ENCODE measurements around the gene SKIC8.

SKIC8 gene

DNA sequence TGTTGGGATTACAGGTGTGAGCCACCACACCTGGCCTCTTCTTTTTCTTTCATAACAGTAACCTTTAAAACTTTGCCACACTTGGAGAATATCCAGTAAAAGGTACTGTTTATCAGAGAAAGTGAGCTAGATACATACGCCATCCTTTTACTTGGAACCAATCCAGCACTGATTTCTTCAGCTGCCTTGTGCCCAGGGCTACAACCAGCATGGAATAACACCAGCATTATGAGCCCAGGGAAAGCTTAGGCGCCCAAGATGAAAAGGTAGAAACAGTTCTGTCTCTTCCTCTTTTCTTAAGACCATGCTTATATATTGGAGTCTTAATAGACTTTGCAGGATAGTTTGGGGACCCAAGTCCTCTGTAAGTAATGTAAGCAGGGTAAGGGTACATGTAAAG, 8.4 kb downstream of the SKIC8 start:
- no peak for DNase-seq

DNA sequence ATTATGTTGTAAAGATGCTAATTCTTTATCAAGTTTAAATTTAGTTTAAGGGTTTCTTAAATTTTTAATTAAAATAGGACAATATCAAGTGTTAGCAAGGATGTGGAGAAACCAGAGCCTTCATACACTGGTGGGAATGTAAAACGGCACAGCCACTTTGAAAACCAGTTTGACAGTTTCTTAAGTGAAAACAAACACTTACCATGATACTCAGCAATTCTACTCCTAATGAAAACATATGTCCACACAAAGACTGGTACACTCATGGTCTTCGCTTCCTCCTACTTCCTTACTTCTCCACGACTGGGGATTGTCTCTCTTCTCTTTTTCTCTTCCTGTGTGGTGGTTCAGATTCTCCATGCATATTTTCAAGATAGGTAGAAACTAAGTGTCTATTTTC, 9.2 kb downstream of the SKIC8 start:
- DNase-seq = no peak

DNA sequence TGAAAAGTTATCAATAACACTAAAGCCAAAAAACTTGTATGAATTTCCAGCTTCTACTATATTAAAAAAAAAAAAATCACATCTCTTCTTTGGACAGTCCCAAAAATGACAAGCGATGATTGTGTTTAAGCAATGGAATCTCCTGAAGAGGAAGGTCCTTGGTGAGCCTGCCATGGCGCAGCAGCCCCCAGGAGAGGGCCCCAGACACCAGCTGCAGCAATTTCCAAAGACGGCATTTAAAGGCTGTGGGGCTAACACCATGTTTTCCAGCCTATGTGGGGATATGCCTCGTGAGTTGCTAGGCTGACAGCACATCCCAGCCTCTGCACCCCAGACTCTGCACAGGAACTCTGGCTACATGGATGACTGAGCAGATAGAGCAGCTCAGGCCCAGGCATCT, 14.7 kb downstream of the SKIC8 start:
- no peak for DNase-seq

DNA sequence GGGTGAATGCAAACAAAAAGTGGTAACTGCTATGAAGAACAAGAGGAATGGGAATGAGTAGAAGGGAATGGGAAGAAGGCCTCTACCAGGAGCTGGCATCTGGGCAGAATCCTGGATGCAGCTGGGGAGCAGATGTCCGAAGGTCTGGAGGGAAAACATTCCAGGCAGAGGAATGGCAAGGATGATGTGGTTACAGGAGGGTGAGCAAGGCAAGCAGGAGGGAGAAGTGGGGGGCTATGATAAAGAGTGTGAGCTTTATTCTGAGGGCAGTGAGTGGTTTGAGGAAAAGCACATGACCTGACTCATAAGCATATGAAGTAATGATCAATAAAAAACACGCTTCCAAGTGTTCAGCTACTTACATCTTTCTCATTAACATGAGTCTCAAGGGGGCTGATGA, 17.1 kb downstream of the SKIC8 start:
- DNase-seq = peak; percentile 67

DNA sequence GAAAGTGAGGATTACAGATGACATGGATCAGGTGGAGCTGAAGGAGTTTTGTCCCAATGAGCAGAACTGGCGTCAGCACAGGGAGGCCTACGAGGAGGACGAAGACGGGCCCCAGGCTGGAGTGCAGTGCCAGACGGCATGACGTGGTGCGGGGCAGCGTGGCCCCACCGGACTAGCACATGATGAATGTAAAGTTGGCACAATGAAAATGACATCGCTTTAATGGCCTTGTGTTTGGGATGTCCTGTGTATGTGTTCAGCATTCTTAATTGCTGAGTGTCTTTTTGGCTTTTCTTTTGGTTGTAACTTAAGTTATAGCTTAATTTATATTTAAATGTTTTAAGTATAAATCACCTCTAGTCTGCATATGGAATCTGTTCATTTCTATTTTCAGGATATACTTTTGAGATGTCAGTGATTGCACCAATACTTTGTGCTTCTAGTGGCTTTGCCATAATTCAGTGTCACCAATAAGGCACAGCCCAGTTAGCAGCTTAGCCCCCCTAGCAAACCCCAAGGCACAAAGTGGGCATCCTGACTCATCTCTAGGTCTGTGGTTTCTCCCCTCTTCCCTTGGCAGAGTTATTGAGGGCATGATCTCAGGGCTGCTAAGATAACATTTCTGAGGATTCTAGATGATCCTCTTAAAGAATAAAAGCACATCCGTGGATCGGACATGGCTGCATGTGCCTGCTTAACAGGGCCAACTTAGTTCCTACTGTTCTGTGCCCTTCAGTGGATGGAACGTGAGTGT, 18.9 kb downstream of the SKIC8 start:
- peak; percentile 51 for DNase-seq

DNA sequence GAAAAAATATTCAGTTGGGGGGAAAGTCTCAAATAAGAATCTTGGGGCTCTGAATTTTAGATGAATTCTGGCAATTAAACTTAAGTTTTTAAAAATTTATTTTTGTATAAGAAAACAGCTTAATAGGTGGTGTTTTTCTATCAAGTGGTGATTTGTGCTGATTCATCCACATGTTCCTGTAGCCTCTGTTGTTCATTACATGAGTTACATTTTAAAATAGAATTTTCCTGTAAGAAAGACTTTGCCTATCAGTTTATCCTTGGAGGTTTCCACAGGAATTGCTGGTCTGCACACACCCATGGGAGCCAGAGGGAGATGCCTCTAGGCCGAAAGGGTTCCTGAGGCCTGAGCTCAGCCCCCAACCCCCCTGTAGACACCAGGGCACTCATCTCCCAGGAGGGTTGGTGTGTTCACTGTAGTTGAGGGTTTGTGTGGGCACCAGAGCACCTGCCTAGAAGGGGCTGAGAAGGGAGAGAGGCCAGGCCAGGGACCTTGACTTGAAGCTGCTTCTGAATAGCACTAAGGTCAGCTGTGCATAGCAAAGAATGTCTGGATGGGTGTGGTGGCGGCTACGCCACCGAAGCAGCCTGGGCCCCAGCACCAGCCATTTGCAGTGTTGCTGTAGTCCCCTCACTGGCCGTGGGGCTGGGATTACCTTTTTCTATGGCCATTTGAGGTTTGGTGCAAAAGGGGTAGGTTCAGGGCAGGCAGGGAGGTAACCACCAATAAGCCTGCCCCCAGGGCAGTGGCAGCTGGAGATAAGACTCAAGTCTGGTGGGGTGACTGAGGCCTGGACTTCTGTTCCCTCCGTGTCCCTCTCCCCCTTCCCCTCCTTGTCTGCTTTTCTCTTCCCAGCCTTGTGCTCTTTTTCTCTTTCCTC, 23.1 kb downstream of the SKIC8 start:
- no peak for DNase-seq

DNA sequence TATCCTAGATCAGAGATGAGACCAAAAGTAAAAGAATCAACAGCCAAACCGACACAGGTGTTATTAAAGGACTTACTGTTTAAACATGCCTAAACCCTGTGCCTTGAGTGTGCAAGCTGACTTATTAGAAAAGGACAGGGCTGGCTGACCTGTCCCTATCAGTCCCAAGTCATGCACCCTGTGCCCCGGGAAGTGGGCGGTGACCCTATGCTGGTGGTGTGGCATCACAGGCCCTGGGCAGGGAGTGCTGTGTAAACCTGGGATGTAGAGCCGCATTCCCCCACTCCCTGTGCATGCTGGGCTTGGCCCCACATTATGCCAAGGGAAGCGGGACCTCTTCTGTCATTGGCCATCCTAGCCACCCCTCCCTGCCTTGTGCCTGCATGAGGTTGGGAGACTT, 24.4 kb downstream of the SKIC8 start:
- no peak for DNase-seq

DNA sequence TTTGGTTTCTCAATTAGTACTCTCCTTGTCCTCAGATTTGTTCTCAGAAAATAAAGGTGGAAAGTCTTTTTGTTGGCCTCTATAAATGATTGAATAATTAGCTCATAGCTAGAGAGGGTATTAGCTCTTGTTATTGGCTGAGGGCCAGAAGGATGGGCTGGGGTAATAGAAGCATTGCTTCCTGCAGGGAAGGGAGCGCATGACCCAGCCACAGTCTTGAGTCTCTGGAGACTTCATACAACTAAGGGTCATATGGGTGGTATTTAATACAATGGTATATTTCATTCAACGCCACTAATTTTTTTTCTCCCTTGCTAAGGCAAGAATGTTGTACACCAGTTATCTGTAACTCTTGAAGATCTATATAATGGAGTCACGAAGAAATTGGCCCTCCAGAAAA, 26.6 kb downstream of the SKIC8 start:
- no peak for DNase-seq

DNA sequence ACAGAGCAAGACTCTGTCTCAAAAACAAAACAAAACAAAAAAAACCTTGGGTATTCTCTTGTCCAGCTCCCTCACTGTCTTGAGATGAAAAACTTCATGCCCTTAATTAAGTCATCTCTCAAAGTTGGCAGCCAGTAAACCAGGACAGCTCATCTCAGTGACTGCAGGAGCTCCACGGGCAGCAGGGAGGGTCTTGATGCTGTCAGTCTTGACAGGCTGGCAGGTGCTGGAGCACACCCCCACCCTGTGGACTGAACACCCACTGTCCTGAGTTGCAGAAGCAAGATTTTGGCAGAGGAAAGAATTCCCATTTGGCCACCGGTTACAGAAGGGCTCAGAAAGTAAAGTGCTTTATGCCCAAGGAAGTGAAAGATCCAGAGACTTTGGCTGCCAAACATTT, 27.1 kb downstream of the SKIC8 start:
- DNase-seq = no peak

DNA sequence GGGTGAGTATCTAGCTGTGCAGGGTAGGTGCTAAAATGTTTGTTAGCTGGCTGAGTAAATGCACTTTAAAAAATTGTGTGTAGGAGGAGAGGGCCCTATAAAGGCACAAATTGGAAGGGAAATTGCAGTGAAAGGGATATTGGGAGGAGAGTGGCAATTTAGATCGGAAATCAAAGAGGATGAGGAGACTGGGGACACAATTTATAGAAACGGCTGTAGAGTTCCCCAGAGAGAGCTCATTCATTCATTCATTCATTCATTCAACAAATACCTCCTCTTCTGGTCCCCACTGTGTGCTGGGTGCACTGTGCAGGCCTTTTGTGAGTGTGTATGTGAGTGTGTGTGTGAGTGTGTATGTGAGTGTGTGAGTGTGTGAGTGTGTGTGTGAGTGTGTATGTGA, 32.6 kb downstream of the SKIC8 start:
- no peak for DNase-seq

DNA sequence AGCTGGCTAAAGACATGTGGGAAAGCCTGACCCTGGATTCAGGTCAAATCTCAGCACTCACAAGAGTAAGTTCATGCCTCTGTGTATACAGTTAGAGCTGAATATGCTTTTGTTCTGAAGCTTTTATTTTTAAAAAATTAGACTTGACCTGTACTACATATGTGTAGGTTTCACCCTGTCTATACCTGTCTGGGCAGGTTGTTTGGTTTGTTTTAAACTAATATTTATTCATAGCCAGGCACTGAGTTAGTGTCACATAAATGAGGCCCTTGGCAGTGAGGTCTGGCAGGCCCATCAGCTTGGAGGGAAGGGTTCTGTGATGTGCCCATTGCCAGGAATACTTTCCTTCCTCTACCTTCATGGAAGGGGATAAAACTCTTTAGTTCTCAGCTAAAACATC, 33.2 kb downstream of the SKIC8 start:
- DNase-seq = no peak

DNA sequence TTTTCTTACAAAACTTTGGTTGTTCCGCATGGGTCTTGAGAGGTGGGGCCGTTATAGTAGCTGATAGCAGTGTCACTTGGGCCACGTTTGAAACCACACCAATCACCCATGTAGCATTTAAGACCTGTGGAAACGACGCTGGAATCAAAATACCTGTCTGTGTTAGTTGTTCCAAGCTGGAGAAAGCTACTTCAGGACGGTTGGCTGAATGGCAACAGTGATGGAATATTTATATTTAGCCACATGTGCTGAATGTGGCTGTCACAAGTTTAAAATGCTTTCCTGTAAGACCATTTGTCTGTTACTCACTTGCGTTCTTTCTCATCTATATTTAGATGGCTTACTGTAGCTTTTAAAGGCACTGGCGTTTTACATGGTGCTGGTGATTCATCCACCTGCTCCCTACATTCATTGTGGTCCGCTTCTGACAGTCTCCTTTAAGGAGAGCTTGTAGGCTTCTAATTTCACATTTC, 33.6 kb downstream of the SKIC8 start:
- peak; percentile 72 for DNase-seq

DNA sequence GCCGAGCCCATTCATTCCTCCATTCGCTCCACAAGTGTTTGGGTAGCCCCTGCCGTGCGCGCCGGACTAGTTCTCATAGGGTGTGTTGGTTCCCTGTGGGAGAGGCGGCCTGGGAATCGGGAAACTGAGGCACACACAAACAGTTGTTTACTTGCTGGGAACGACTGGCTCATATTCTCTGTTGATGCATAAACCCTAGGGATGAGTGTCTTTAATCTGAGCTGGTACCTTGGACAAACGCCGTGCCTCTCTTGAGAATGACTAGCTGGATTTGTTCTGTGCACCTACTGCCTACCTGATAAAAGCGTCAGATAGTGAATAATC, 34.3 kb downstream of the SKIC8 start:
- no peak for DNase-seq

DNA sequence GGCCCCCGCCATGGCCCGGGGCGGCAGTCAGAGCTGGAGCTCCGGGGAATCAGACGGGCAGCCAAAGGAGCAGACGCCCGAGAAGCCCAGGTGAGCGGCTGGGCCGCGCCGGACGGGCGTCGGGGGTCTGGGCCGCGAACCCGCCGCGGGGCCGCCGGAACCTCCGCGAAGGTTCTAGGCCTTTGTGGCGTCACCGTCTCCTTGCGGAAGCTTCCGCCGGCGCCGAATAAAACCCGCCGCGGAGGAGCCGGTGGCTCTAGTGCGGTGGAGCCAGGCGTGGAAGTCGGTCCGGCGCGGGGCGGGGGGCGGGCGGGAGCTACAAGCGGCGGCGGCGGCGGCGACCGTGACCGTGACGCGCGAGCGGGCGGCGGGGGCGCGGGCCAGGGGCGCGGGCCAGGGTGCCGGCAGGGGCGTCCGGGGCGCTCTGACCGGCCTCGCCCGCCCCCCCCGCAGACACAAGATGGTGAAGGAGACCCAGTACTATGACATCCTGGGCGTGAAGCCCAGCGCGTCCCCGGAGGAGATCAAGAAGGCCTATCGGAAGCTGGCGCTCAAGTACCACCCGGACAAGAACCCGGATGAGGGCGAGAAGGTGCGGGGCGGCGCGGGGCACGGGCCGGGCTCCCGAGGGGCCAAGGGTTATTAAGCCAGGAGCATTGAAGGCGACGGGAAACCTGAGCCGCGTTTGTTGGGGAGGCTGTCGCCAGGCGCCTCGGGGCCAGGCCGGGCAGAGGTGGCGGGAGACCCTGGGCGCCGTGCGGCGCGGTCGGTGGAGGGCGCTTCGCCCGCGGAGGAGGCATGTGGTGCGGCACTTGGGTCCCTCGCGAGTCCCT, 34.9 kb downstream of the SKIC8 start, which contains the start of gene DNAJA4:
Gene DNAJA4 (plus strand): TSS at position 259 of the 833 bp plus-strand sequence. CDS start 202 bp downstream, at position 461.
- peak; percentile 54 for DNase-seq

DNA sequence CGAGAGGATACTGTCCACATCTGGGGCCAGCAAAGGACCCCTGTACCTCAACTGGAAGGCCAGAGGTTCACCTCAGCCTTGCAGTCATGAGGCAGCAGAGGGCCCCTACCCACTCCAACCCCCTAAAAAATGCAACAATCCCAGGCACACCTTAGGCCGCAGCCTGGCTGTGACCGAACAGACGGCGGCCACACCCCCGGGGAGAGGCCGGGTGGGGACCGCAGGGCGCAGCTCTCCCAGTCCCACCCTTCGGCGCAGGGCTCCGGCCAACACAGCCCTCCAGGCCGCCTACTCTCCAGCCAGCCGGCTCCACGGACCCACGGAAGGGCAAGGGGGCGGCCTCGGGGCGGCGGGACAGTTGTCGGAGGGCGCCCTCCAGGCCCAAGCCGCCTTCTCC, 35.5 kb downstream of the SKIC8 start:
- DNase-seq = no peak

DNA sequence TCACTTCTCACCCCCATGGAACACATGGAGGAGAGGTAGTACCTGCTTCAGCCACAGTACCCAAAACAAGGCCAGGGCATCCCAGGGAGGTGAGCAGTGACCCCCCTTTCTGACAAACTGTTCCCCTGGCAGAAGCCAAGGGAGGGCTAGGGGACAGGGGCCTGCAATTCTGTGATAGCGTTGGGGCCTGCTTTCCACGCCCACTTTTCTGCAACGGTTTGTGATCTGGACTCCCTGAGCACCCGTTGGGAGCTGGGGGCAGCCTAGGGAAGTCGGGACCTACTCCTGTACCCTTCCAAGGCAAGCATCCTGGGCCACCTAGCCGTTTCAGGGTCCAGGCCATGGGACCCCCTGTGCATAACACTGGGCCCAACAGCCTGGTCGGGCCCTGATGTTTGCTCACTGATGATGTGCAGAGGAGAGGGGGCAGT, 36.0 kb downstream of the SKIC8 start:
- no peak for DNase-seq

DNA sequence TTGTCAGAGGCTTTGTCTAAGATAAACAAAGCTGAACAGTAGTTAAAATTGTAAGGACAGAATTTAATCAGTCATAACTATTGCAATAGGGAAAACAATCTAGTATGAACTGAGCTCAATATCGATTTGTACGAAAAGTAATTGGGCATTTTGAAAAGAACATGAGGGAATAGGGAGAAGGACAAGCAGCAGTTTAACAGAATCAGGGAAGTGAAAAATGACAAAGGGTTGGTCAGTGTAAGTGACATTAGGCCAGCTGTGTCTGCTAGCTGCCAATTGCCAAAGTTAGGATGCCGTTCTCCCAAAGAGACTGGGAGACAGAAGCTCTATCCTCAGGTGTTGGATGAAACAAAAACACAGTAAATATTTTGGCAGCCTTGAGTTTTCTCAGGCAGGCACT, 38.3 kb downstream of the SKIC8 start:
- no peak for DNase-seq

DNA sequence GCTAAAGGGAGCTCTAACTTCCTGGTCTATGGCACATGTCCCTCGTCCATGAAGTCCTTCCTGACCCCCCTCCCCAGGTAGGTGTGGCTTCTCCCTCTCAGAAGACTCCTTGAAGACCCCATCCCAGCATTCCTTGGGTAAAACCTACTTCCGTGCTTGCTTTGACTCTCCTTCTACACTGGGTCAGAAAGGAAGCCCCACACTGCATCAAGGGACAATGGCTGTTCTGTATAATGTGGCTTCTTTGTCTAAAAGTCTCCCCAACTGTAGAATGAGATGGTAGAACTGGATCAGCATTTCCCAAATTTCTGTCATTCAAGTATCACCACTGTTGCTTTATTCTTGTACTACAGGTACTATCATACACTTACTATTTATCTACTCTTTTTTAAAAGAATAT, 38.9 kb downstream of the SKIC8 start:
- no peak for DNase-seq

DNA sequence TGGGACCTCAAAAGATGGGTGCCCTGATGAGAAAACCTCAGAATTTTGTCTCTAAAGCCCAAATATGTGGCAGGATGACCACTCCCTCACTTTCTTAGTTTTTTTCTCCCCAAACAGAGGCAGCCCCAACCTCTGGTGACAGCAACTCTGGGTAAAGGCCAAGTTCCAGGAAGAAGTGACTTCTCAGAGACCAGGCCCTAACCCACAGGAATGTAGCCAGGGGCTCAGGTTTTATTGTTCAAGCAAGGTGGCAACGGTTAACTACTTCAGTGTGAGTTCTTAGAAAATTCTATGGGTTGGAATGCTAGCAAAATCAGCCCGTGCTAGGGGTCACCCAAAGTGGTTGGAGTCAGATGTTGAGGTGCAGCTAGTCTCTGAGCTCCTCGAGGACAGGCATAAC, 40.2 kb downstream of the SKIC8 start:
- no peak for DNase-seq

DNA sequence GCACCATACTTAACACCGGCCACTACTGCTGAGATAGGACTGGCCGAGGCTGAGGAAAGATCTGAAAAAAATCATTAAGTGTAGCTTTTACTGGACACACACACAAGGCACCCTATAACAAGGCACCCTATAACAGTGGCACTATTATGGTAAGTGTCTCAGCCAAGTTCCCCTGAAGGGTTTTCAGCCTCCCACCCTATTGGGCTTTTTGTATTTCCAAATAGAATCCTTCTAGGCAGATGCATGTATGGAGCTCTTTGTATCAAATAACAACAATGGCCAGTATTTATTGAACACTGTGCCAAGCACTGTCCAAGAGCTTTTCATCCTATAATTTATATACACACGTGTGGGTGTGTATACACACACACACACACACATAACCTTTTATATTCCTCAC, 41.7 kb downstream of the SKIC8 start:
- no peak for DNase-seq

DNA sequence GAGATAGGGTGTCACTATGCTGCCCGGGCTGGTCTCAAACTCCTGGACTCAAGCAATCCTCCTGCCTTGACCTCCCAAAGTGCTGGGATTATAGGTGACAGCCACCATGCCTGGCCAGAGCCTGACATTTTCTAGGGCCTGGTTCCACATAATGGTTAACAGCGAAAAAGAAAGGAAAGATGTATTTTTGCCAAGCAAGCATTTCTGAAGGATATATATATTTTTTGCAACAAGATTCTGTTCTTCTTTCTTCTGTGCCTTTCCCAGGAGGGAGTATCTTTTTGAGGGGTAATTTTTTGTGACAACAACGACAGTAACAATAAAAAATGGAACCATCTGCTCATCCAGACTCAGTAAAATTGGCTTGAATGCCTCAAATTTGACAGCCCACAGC, 43.4 kb downstream of the SKIC8 start:
- no peak for DNase-seq

DNA sequence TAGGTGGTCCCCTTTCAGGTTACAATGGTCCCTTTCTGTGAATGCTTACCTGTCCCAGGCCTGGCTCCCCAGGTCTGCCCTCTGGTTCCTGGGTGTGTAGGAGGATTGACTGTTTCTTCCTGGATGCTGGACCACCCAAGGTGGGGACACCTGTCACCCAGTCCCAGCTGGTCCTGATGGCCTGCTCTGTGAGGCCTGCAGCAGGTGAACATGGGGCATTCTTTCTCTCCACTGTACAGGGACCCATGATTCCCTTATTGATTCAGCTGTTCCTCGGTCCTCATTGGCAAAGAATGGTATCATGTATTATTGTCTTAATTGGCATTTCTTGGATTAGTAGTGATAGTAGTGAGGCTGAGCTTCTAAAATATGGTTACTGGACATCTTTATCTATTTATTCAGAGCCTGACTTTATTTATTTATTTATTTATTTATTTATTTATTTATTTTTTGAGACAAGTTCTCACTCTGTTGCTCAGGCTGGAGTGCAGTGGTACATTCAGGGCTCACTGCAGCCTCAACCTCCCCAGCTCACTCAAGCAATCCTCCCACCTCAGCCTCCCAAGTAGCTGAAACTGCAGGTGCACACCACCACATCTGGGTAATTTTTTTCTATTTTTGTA, 43.9 kb downstream of the SKIC8 start:
- no peak for DNase-seq

DNA sequence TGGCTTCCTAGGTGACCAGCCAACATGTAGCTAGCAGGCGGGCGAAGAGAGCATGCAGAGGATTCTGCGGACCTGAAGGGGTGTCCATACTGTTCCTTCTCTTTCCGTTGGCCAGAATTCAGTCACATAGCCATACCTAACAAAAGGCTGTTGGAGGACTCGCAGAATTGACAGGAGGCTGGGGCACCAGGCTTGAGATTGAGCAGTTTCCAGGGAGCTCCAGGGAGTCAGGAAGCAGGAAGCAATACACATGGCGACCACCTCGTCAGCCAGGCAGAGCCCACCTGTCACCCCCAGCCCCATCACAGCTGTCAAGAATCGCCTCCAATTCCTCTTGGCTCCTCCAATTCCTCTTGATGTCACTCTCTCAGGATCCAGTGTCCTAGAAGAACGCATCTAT, 48.3 kb downstream of the SKIC8 start:
- no peak for DNase-seq

Measured in fibroblast of skin of right biceps (primary cell).